ENCODE results near the gene PAX3.
"Not testable (repeated sequence)": the region's sequence is repeated elsewhere in the genome, so short reads cannot be mapped to it uniquely, and the experiment has no call there.

The PAX3 gene

DNA sequence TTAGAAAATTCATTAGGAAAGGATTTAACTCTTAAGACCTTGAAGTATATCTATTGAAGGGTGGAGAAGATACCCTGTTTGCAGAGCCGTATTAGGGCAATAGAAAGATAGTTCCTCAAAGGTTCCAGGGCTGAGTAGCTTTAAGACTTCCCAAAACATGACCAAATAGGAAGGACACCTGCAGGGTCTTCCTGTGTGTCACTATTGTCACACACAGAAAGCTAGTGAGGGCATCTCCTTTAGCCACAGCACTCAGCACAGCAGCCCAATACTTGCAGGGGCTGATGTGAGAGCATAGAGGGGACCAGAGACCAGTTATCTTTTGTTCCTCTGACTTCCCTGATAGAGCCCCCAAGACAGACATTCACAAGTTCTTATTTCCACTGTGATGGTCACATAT lies 93.7 kb downstream of the PAX3 start:
- DNase-seq: no peak

GRCh38 chr2:222203041-222203440 lies 95.8 kb downstream of the PAX3 start:
- DNase-seq: no peak

- no peak for DNase-seq
Observed at GRCh38 chr2:222196159-222196558, 102.6 kb downstream of the PAX3 start.

DNA sequence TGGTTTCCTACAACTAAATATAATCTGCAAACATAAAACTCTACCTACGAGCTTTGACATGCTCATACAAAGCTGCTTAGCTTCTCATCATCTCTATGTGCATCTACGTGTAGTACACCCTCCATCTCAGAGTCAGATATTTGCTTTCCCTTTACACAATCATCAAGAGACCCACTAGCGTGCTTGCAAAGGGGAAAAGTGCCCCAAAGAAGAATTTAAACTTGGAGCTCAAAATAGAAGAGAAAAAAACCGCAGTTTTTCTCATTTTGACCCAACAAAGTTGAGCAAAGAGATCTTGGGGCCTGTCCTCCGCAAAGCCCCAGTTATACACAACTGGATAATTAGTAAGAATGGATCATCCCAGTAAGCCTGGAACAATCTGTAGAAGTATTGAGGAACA lies 104.1 kb downstream of the PAX3 start:
- DNase-seq: no peak

DNA sequence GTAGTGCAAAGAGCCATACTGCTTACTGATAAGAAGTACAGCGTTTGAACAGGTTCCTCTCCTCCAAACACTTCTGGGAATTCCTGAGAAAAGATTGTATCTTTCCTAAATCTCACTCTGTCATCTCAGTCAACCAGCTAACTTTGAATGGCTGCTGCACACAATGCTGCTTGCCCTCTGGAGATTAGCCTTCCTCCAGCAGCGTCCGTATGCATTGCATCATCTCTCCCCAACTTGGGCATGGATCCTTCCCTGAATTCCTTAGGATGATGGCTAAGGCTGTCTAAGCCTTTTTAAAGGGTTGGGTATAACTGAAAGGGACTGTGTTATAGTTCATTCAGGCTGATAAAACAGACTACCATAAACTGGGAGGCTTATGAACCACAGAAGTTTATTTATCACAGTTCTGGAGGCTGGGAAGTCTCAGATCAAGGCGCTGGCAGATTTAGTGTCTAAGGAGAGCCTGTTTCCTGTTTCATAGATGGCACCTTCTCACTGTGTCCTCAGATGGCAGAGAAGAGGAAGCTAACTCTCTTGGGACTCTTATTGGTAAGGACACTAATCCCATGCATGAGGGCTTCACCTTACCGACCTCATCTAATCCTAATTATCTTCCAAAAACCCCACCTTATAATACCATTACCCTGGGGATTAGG lies 105.3 kb downstream of the PAX3 start:
- DNase-seq: no peak

- no peak for DNase-seq
Observed at GRCh38 chr2:222180619-222181018, 118.2 kb downstream of the PAX3 start.

- DNase-seq: no peak
Observed at GRCh38 chr2:222179592-222179991, 119.2 kb downstream of the PAX3 start.

GRCh38 chr2:222178450-222178849 lies 120.3 kb downstream of the PAX3 start:
- no peak for DNase-seq

GRCh38 chr2:222176890-222177289 lies 121.9 kb downstream of the PAX3 start:
- DNase-seq: no peak

DNA sequence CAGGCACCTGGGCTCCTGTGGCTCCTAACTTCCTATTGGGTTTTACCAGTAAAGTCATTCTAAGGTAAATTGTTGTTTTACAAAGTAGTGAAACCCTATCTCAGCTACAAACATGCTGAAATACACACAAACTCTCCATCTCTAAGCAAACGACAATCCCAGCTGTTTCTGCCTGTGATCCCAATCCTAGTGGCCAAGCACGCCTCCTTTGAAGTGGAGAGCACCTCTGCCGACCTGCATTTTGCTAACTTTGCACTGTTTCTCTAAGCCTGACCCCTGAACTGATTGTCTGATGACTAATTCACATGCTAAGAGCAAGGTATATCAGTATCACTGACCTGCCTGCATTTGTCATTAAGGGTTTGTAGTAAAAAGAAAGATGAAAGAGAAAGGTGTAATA lies 124.3 kb downstream of the PAX3 start:
- no peak for DNase-seq

- no peak for DNase-seq
Observed at GRCh38 chr2:222169346-222169745, 129.5 kb downstream of the PAX3 start.

GRCh38 chr2:222167762-222168161 lies 131.0 kb downstream of the PAX3 start:
- DNase-seq: no peak

DNA sequence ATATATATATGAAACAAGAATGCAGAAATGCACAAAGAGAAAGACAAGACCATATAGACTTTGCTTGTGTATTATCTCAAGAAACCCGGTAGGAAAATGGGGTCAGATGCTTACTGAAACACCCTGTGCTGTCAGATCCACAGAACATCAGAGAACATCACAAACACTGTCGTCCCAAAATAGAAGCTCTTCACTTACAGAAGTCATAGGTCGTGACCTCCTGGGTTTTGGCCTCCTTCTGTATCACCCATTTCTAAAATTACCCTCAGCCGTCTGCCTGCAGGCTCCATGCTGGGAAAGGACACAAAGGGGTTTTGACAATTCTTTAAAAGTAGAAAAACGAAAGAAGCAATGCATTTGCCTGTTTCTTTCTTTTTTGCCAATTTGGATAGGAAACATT lies 137.9 kb downstream of the PAX3 start:
- DNase-seq: no peak

- no peak for DNase-seq
Observed at GRCh38 chr2:222160125-222160524, 138.7 kb downstream of the PAX3 start.

GRCh38 chr2:222159221-222159620 lies 139.6 kb downstream of the PAX3 start:
- DNase-seq: no peak

DNA sequence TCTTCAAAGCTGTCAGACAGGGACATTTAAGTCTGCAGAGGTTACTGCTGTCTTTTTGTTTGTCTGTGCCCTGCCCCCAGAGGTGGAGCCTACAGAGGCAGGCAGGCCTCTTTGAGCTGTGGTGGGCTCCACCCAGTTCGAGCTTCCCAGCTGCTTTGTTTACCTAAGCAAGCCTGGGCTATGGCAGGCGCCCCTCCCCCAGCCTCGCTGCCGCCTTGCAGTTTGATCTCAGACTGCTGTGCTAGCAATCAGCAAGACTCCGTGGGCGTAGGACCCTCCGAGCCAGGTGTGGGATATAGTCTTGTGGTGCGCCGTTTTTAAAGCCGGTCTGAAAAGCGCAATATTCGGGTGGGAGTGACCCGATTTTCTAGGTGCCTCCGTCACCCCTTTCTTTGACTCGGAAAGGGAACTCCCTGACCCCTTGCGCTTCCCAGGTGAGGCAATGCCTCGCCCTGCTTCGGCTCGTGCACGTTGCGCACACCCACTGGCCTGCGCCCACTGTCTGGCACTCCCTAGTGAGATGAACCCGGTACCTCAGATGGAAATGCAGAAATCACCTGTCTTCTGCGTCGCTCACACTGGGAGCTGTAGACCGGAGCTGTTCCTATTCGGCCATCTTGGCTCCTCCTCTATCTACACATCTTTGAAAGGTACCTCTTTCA lies 143.7 kb downstream of the PAX3 start:
- DNase-seq: not testable (repeated sequence)
